ENCODE measurements around the gene EXOC2. TPM values are rescaled to one million over a fixed set of nuclear protein-coding genes. Genes with fewer than 3 reads are reported as not detected.

The EXOC2 gene
- 39.6 and 40.8 TPM in 2 replicates for total RNA-seq

GRCh38 chr6:692858-693722 lies at the start of gene EXOC2:
Gene EXOC2, minus strand, starts transcription at chr6:693139. Its CDS starts 55,321 bp downstream, at chr6:637818.
- intact Hi-C loops (cut with micrococcal nuclease), result loop anchor here (1.0 to 5.0 kb wide), 8 partner anchors 9 to 506 kb away; partner anchors contain the start of gene DUSP22

DNA sequence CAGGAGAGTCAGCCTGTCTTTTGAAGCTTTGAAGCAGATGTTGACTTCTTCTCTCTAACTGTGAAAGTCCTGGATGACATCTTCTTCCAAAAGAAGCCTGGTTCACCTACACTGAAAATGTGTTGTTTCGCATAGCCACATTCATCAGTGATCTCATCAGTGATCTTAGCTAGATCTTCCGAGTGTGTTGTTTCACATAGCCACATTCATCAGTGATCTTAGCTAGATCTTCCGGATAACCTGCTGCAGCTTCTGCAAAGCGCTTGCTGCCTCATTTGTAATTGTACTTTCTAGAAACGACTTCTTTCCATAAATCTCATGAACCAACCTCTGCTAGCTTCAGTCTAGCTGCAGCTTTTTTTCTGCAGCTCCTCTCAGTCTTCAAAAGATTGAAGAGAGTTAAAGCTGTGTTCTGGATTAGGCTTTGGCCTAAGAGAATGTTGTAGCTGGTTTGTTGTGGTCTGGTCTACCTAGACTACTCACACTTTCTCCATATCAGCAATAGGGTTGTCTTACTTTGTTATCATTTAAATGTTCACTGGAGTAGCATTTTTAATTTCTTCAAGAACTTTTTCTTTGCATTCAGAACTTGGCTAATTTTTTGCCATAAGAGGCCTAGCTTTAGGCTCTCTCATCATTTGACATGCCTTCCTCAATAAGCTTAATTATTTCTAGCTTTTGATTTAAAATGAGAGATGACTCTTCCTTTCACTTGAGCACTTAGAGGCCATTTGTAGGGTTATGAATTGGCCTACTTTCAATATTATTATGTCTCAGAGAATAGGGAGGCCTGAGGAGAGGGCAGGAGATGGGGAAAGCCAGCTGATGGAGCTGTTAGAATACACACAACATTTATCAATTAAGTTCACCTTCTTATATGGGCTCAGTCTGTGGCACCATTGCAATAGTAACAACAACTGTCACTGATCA lies 48.7 kb upstream of the EXOC2 start:
- intact Hi-C loops (cut with micrococcal nuclease), result no loop called here

GRCh38 chr6:736657-737446 lies 43.9 kb upstream of the EXOC2 start:
- intact Hi-C loops (cut with micrococcal nuclease), result no loop called here

DNA sequence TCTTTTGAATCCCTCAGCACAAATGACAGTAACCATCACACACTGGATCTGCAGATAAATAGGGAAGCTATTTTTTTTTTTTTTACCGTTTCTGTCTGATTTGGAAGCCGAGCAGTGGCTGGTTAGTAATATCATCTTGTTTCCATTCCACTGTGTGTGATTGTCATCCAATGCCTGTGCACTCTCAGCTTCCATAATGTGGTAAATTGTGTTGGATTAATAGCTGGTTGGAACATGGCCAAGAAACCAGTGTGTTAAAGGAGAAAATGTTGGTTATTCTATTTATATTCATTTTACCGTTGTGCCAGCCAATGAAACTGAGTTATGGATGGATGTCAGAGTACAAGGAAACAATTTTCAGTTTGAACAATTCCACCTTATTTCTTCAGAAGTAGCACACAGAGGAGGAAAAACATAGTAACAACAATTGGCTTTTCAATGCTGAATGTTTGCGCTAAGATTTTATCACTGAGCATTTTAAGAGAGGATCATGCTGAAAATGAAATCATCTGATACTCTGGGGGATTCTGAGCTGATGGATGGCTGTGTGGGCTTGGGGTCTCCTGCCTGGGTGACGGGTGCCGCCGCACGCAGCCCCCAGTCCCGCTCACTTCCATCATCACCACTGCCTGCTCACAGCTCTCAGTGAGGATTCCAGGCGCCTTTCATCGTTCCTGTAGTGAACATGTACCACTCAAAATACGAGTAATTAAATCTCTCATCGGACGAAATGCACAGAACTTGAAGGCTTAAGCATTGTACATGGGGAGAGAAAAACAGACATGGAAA lies 40.7 kb upstream of the EXOC2 start:
- intact Hi-C loops (cut with micrococcal nuclease), result no loop called here

GRCh38 chr6:731924-732323 lies 39.0 kb upstream of the EXOC2 start:
- intact Hi-C loops (cut with micrococcal nuclease), result no loop called here

DNA sequence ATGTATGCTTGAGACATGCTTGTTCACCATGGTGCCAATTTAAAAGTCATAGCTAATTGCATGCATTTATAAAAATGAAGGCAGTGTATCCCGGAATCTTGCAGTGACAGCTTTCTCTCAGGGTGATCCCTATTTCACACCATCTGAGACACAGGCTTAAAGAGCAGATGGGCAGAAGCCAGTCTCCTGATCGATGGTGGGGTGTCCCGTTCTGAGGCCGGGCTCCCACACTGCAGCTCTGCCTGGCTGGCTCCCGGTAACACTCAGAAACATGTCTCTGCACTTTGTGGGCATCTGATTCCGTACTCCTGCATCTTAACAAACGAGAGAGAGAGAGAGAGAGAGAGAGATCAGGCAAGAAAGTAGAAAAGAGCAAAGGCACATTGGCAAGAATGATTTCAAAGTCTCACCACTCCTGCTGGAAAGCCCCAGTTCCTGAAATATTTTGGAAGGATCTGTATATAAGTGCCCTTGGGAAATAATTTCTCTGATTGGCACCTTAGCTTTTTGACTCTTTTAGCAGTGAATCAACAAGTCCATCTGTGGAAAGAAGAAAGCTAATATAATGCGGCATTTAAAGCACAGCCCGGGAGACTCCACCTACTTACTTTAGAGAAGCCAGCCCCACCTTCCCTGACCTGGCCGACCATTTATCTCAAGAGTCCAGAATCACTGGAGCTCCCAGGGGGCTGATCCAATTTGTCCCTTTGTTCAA lies 36.8 kb upstream of the EXOC2 start:
- intact Hi-C loops (cut with micrococcal nuclease), result no loop called here

DNA sequence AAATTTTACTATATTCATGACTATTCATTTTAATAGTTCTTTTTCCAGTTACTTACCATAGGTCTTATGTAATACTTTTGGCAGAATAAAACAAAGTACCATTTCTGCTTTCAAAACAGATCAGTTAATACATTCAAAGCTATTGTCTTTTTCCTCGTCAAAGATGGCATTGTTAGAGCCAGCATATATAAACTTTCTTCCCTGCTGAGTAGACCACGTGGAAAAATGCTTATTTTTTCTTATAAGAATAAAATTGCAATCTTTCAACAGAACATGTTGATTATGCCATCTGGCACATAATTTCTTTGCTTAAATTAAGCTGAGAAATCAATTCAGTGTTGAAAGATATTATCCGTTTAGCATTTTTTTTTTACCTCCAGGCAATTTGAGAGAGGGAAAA lies 34.9 kb upstream of the EXOC2 start:
- intact Hi-C loops (cut with micrococcal nuclease), result no loop called here

GRCh38 chr6:723540-723939 lies 30.6 kb upstream of the EXOC2 start:
- intact Hi-C loops (cut with micrococcal nuclease), result loop anchor here (5.0 kb wide), 2 partner anchors 64 to 659 kb away; no protein-coding TSS in a partner anchor

GRCh38 chr6:722608-723007 lies 29.7 kb upstream of the EXOC2 start:
- intact Hi-C loops (cut with micrococcal nuclease), result loop anchor here (1.0 to 5.0 kb wide), 6 partner anchors 11 to 714 kb away; no protein-coding TSS in a partner anchor

DNA sequence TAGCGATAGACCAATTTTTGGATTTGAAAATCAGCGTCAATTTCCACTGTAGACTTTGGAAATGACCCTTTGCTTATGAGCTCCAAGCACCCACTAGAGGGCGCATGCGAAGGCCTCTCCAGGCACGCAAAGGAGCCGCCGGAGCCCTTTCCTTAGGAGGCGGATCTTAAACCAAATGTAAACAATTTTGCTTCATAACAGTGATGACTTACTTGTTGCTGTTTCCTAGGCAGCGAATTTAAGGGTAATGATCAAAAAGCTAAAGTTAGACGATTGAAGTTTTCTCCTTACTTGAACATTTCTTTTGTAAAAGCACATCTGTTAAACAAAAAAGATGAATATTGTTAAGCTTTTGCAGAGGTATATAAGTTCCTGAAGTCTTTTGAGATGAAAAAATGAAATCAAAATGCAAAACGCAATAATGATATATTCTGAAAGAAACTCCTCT lies 29.2 kb upstream of the EXOC2 start:
- intact Hi-C loops (cut with micrococcal nuclease), result loop anchor here (1.0 to 5.0 kb wide), 6 partner anchors 11 to 714 kb away; no protein-coding TSS in a partner anchor

DNA sequence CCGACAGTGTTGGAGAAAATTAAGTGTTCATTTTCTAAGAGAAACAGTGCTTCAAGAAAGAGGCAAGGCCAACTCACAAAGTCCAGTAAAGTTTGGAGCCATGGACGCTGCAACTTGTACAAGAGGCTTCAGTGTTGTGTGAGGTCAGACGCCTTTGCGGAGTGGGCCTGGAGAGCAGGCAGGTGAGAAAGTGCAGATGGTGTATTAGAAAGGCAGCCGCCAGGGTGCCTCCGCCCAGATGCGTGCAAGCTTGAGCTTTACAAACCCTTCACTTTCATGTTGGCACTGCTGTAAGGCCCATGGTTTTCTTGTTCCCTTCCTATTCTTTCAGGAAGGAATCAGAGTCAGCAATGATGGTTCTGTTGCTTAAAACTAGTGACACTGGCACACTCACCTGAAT lies 25.4 kb upstream of the EXOC2 start:
- intact Hi-C loops (cut with micrococcal nuclease), result no loop called here

DNA sequence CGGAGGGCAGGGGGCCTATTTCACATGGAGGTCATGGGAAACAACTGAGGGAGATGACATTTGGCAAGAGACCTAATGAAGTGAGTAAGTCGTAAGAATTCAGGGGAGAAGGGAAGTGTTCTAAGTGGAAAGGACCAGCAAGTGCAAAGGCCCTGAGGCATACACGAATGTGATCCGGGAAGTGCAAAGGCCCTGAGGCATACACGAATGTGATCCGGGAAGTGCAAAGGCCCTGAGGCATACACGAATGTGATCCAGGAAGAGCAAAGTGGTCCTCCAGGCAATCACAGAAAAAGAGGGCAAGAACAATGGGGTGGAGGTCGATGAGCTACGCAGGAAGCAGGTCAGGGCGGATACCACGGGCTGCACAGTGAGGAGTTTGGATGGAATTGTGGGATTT lies 24.2 kb upstream of the EXOC2 start:
- intact Hi-C loops (cut with micrococcal nuclease), result no loop called here

GRCh38 chr6:715709-716491 lies 23.0 kb upstream of the EXOC2 start:
- intact Hi-C loops (cut with micrococcal nuclease), result no loop called here

GRCh38 chr6:714100-714499 lies 21.2 kb upstream of the EXOC2 start:
- intact Hi-C loops (cut with micrococcal nuclease), result loop anchor here (5.0 kb wide), 2 partner anchors 217 to 1533 kb away; partner anchors contain the start of gene GMDS

- intact Hi-C loops (cut with micrococcal nuclease), result loop anchor here (5.0 kb wide), 2 partner anchors 216 to 1534 kb away; partner anchors contain the start of gene GMDS
Measured at GRCh38 chr6:713351-713750, 20.4 kb upstream of the EXOC2 start.

- intact Hi-C loops (cut with micrococcal nuclease), result loop anchor here (5.0 kb wide), 2 partner anchors 216 to 1534 kb away; partner anchors contain the start of gene GMDS
Measured at GRCh38 chr6:712805-713204, 19.9 kb upstream of the EXOC2 start.

DNA sequence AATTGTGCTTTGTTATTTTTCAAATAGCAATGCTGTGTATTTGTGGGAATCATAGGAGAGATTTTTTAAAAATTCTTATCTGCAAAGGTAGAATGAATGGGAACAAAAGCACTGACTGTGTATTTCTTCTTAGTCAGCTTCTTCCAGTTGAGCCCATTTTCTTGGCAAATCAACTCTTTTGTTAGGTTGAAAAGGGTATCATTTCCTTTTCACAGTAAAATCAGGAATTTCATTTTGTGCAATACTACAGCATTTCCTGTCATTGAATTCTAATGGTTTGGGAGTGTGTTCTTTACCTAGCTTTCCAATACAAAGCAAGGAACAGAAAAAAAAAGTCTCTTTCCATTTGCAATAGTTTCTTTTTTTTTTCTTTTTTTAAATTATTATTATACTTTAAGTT lies 19.0 kb upstream of the EXOC2 start:
- intact Hi-C loops (cut with micrococcal nuclease), result loop anchor here (1.0 to 5.0 kb wide), 9 partner anchors 10 to 1535 kb away; partner anchors contain the start of genes DUSP22 and GMDS

All from T-helper 1 cell treated with Interleukin-12 subunit alpha and Interleukin-12 subunit beta and Interleukin-4 antibody, amounts not matched to agents 30 ng/mL and 1 ng/mL, for 36 hours (primary cell).